Activated CD4-positive, CD25-positive, alpha-beta regulatory T cell treated with anti-CD3 and anti-CD28 coated beads, Interleukin-2, amount 50 U/mL, for 16 hours (primary cell): ENCODE data around the gene OLFM2.
"Not testable (repeated sequence)": the region's sequence is repeated elsewhere in the genome, so short reads cannot be mapped to it uniquely, and the experiment has no call there.

Experiments used
- DNase-seq: peaks from one replicate; pipeline ENCODE4 v3.0.0-alpha.2; 2020; ENCODE audit warnings: low read depth, low spot score

Gene OLFM2

DNA sequence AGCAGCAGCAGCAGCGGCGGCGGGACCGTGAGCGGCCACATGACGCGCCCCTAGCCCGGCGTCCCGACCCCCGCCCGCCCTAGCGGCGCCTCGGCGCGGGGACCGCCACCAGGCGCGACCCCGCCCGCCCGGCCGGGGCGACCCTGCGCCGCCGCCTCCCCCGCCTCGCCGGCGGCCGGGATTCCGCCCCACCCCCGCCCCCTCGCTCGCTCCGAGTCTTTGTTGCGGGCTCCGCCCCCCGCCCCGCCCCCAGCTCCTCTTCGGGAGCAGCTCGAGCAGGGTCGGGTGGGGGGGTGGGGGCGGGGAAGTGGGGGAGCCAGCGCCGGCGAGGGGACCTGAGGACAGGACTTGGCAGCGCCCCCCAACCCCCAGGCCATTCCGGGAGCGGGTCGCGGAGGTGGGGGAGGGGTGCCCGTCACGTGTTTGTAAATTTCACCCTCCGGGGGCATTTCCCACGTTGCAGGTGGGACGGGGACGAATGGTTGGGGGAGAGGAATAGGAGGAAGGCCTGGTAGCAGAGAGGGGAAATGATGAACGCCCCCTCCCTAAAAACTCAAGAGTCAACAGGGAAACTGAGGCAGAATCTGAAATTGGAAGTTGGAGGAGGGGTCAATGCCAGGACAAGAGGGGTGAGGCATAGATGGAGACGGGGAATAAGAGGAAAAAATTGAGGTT lies at the start of gene OLFM2:
OLFM2 (minus strand) TSS at position 190 of the 675 bp plus-strand sequence; CDS start at position 41, 149 bp downstream.
- no peak for DNase-seq

- no peak for DNase-seq
These were observed 45.3 kb upstream of the OLFM2 start for GRCh38 chr19:9981406-9982260.

DNA sequence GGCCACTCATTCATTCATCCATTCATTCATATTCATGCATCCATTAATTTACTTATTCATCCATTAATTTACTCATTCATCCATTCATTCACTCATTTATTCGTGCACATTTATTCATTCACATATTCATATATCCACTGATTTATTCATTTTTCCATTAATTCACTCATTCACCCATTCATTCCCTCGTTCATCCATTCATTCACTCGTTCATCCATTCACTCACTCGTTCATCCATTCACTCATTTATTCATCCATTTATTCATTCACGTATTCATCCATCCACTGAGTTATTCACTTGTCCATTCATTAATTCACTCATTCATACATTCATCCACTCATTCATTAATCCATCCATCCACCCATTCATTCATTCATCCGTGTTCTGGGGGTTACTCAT lies 35.8 kb upstream of the OLFM2 start:
- DNase-seq = no peak

DNA sequence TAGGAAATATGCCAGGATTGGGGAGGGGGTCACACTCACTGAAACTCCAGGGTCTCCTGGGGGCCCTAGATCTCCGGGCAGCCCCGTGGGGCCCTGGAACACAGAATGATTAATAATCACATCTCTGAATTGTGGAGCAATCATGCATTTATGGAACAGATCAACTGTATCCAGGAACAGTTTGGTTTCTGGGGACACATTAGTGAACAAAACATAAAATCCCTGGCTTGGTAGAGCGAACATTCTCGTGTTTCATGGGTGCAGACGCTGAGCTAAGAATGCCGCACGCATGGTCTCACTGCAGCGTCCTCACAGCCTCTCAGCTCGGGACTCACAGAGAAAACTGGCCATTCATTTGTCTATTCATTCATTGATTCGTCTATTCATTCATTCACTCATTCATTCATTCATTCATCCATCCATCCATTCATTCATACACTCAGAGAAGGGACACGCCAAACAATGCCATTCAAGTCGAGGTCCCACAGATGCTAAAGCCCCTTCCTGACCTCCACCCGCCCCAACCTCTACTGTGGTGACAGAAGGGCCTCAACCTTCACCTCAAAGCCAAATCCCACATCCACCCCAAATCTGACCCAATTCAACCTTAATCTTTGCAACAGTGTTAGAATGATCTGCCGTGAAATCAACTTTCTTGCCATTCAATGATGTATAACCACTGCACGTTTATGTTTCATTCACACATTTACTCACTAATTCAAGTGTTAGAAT lies 35.0 kb upstream of the OLFM2 start:
- no peak for DNase-seq

DNA sequence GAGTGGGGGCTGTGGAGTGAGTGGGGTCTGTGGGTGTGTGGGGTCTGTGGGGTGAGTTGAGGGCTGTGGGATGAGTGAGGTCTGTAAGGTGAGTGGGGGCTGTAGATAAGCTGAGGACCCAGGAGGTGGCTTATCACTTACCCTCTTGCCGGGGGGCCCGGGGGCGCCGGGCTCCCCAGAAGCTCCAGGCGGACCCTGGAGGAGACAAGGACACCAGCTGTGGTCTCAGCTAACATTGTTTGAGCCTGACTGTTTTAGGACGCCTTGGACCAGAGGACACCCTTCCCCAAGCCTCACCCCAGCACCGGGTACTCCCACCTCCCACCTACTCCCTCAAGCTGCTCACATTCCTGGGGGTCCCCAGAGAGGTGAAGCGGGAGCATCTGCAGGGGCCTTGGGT lies 34.2 kb upstream of the OLFM2 start:
- no peak for DNase-seq

- no peak for DNase-seq
These were observed 33.3 kb upstream of the OLFM2 start for GRCh38 chr19:9969688-9969975.

GRCh38 chr19:9968820-9969687 lies 32.7 kb upstream of the OLFM2 start:
- no peak for DNase-seq

DNA sequence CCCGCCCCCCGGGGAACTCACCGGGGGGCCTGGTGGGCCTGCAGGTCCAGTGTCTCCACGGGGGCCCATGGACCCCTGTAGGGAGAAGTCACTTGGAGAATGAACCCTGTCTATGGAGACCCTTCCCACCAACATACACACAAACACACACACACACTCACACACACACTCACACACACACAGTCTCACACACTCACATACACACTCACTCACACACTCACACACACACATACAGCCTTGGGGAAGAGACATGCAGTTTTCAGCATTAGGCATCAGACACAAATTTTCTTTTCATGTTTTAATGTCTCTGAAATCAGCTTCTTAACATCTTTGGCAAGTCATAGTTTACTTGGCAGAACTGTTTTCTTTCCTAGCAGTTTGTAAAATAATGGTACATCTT lies 31.0 kb upstream of the OLFM2 start:
- no peak for DNase-seq

DNA sequence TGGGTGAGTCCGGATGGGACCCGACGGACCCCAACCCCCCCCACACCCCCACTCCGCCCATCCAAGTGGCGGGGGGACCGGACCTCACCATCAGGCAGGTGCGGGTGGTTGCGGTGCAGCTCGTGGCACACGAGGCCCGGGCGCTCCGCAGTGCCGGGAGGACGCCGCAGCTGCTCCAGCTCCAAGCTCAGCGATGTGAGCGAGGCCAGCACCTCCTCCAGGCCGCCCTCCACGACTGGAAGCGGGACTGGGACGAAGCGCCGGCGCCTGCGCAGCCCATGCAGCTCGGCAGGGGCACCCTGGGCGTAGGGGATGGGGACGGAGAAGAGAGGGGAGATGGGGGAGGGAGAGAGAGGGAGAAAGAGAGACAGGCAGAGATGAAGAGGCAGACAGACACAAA lies 30.1 kb upstream of the OLFM2 start:
- DNase-seq = no peak

DNA sequence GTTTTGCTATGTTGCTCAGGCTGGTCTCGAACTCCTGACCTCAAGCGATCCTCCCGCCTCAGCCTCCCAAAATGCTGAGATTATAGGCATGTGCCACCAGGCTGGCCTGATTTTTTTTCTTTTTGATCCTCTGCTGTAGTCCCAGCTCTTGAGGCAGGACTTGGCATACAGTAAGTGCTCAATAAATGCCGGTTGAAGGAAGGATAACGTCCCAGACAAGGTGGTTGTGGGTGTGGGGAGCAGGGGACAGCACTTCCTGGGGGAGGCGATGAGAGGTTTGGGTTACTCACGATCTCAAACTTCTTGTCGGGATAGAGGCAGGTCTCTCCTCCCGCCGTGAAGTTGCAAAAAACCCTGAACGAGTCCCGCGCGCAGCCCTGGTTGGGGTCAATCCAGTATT lies 29.7 kb upstream of the OLFM2 start:
- no peak for DNase-seq

- no peak for DNase-seq
These were observed 26.4 kb upstream of the OLFM2 start for GRCh38 chr19:9962623-9963290.

- DNase-seq = no peak
These were observed 24.8 kb upstream of the OLFM2 start for GRCh38 chr19:9961103-9961502.

DNA sequence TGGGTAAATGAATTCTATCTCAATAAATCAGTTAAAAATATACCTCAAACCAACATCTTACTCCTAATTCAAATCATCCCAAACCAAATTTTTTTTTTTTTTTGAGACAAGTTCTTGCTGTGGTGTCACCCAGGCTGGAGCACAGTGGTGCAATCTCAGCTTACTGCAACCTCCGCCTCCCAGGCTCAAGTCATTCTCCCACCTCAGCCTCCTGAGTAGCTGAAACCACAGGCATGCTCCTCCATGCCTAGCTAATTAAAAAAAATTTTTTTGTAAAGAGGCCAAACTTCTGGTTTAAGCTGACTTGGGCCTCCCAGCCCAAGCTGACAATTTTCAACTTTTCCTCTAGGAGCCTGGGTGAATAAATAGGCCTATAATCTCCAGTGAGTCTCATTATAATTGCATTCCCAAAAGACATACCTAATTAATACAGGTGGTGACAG lies 22.1 kb upstream of the OLFM2 start:
- DNase-seq = no peak

- no peak for DNase-seq
These were observed 20.6 kb upstream of the OLFM2 start for GRCh38 chr19:9956956-9957355.

- no peak for DNase-seq
These were observed 17.7 kb upstream of the OLFM2 start for GRCh38 chr19:9953802-9954542.

DNA sequence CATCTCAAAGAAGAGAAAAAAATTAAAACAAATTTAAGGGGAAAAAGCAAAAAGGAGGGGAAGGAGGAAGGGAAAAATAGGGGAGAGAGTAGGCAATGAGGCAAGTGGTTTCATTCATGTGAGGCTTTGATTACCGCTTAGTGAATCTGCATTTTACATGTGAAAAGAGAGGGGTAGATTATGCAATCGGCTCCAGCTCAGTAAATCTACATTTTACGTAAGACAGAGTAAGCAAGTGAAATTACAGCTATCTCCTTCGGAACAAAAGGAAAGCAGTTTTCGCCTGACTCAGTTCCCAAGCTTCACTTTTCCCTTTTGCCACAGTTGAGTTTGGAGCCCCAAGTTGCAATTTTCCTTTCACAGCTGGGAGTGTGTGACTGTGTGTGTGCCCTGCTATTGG lies 16.0 kb upstream of the OLFM2 start:
- DNase-seq = no peak

DNA sequence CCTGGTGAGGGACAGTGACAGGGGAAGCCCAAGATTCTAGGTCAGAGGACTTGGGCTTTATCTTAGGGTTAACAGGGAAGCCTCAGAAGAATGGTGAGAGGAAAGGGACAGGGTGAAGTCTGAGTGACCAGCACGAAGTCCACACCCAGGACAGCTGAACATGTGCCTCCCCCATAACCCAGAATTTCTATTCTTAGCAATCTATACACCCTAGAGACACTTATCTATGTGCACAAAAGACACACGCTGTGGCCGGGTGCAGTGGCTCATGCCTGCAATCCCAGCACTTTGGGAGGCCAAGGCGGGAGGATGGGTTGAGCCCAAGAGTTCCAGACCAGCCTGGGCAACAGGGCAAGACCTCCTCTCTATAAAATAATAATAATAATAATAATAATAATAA lies 11.1 kb upstream of the OLFM2 start:
- no peak for DNase-seq

DNA sequence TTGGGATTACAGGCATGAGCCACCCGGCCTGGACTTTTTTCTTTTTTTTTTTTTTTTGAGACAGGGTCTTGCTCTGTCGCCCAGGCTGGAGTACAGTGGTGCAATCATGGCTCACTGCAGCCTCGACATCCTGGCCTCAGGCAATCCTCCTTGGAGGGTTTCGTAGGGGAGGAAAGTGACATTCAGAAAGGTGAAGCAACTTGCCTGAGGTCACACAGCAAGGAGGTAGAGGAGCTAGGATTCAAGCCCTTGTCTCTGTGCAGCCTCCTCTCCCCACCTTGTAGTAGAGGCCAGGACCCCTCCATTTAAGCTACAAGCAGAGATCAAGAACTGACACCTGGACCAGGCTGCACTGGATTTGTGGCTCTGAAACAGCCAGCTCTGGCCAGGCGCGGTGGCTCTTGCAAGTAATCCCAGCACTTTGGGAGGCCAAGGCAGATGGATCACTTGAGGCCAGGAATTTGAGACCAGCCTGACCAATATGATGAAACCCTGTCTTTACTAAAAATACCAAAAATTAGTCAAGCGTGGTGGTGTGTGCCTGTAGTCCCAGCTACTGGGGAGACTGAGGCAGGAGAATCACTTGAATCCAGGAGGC lies 10.3 kb upstream of the OLFM2 start:
- not testable (repeated sequence) for DNase-seq

- DNase-seq = no peak
These were observed 9.1 kb upstream of the OLFM2 start for GRCh38 chr19:9945319-9945966.
